Measurements from ENCODE around the gene EIF4B.
"Not testable (repeated sequence)": the region's sequence is repeated elsewhere in the genome, so short reads cannot be mapped to it uniquely, and the experiment has no call there.

The EIF4B gene

GRCh38 chr12:53004178-53004577, 2.1 kb upstream of the EIF4B start:
- no peak for DNase-seq

DNA sequence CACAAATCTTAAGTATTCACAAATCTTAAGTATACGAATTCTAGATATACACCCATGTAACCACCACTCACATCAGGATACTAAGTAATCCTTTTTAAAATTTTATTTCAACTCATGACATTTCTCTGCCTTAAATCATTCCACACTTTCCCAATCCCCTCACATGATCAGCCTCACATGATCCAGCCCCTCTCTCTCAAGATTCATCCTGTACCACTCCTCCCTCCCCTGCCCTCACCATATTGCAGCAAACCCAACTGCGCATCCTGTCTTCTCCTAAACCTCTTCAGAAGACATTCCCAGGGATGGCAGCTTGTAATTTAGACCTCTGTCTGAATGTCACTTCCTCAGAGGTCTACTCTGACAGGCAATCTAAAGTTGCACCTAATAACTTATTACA, 1.7 kb upstream of the EIF4B start:
- no peak for DNase-seq

GRCh38 chr12:53005215-53005985, 856 bp upstream of the EIF4B start:
- DNase-seq: peak in 3 of 14 donors; percentile 18 to 22 (median 21)

DNA sequence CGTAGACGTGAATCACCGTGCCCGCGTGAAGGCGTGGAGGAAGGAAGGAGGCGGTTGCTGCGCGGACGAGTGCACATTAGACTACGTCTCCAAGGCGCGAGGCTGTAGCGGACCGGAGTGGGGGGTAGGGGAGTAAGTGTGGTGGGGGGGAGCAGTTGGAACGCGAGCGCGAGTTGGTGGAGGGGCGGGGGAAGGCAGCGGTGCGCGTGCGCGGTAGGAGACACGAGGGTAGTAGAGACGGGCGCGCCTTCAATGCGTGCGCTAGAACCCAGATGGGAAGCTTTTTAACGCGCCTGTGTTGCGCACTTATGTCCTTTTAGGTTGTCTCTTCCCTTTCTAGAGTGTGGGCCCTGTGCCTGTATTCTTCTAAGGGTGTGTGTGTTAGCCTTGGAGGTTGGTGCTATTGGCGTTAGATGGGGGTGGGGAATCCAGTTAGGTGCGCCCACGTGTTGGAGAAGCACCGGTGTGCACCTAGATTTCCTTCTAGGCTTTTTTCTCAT, 604 bp downstream of the EIF4B start:
- peak in 13 of 14 donors; percentile 5 to 76 (median 61) for DNase-seq

DNA sequence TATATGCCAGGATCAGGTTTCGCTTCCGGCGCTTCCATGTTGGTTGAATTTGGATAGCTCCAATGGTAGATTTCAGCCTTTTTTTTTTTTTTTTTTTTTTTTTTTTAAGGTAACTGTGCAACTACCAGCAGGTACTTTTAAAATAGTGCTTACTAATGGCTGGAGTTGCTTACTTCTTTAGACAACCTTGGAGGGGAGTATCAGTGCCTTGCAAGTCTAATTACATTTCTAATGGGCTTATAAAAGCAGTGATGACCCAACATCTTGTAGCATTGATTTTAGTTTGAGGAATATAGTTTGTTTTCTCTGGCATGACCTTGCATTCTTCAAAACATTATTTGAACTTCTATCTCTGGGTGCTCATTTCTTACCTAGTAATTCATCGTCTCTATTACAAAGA, 1.1 kb downstream of the EIF4B start:
- no peak for DNase-seq

DNA sequence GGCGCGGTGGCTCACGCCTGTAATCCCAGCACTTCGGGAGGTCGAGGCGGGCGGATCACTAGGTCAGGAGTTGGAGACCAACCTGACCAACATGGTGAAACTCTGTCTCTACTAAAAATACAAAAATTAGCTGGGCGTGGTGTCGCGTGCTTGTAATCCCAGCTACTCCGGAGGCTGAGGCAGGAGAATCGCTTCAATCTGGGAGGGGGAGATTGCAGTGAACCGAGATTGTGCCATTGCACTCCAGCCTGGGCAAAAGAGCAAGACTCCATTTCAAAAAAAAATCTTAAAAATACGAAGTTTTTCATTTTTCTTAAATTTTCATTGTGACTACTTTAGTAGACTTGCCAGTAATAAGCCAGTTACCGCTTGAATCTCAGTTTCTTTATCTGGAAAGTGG, 2.5 kb downstream of the EIF4B start:
- DNase-seq: not testable (repeated sequence)

DNA sequence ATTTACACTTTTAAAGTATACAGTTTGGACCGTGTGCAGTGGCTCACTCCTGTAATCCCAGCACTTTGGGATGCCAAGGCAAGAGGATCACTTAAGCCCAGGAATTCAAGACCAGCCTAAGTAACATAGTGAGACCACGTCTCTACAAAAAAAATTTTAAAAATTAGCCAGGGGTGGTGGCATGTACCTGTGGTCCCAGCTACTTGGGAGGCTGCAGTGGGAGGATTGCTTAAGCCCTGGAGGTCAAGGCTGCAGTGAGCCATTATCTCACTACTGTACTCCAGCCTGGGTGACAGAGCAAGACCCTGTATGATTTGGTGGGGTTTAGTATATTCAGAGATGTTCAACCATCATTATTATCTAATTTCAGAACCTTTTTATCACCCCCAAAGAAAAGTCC, 4.7 kb downstream of the EIF4B start:
- no peak for DNase-seq

DNA sequence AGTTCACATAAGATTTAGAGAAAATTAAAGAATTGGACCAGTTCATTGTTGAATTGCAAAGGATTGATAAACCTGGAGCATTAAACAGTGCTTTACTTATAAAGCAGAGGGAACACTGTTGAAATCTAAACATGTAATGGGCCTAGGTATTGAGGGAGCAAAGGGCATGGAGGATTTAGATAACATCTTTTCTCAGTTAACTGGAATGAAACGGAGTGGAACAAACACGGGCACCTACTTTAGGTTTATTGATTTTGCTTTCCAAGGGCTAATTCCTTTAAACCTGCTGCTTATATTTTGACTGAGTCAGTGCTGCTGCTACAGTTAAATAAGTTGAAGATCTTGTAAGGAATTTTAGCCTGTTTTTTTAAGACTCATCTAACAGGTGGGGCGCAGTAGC, 5.6 kb downstream of the EIF4B start:
- DNase-seq: no peak

- DNase-seq: no peak
These were observed 6.7 kb downstream of the EIF4B start for GRCh38 chr12:53012928-53013327.

DNA sequence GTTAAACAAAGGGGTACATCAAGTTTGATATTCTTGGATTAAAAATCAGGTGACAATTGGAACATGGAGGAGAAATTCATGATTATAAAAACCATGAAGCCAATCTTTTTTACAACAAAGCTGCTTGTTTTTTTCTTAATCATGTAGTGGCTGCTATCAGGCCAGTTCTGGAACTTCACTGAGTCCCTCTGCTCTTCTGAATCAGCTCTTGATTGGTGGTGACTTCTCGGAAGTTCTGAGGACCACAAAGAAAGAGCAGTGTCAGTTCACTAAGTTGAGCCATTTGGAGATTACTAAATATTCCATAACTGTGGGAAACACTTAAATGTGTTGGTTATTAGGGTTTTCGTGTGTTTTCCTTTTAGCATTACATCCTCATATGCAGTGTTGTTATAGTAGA, 8.5 kb downstream of the EIF4B start:
- DNase-seq: no peak

DNA sequence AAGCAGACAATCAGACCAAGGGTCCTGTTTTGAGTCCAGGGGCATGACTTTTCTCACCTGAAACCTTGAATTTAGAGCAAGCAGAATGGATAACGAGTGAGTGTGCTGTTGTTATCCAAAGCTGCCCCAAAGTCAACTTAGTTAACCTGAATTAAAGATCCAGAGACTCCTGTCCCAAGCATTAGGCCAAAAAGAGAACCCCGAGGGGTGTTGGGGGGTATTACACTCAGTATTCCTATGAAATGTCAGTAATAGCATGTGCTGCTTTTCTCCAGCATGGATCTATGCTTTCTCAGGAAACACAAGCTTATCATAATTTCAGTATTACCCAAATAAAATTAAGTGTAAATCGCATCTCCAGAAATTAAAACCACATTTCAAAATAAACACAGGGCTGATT, 19.0 kb downstream of the EIF4B start:
- DNase-seq: no peak

DNA sequence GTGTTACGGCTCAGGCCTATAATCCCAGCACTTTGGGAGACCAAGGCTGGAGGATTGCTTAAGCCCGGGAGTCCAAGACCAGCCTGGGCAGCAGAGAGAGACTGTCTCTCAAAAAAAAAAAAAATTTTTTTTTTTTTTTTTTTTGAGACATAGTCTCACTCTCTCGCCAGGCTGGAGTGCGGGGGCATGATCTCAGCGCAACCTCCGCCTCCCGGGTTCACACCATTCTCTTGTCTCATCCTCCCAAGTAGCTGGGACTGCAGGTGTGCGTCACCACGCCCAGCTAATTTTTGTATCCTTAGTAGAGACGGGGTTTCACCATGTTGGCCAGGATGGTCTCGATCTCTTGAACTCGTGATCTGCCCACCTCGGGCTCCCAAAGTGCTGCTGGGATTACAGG, 20.8 kb downstream of the EIF4B start:
- not testable (repeated sequence) for DNase-seq

GRCh38 chr12:53031616-53032015, 25.4 kb downstream of the EIF4B start:
- no peak for DNase-seq

DNA sequence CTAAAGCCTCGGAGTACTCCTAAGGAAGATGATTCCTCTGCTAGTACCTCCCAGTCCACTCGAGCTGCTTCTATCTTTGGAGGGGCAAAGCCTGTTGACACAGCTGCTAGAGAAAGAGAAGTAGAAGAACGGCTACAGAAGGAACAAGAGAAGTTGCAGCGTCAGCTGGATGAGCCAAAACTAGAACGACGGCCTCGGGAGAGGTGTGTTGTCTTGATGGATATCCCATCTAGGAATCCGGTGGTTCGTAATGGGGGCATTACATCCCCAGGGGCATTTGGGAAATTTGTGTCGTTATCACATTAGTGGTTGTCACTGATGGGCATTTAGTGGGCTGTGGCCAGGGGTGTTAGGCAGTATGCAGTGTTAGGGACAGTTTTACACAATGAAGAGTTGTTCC, 27.6 kb downstream of the EIF4B start:
- DNase-seq: not testable (repeated sequence)

GRCh38 chr12:53034459-53034858, 28.2 kb downstream of the EIF4B start:
- no peak for DNase-seq

DNA sequence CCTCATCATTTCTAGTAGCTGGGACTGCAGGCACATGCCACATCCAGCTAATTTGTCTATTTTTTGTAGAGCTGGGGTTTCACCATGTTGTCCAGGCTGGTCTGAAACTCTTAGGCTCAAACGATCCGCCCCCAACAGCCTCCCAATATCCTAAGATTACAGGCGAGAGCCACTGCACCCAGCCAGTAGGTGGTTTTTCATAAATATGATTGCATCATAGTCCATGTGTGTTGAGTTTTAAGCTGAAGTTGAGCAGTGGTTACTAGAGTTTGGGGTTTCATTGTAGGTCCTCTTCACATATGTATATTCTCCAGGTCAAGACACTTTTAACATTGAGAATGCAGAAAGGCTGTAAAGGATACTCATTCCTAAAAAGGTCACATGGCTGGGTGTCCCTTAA, 30.5 kb downstream of the EIF4B start:
- DNase-seq: no peak

GRCh38 chr12:53039851-53040250, 33.6 kb downstream of the EIF4B start:
- no peak for DNase-seq

DNA sequence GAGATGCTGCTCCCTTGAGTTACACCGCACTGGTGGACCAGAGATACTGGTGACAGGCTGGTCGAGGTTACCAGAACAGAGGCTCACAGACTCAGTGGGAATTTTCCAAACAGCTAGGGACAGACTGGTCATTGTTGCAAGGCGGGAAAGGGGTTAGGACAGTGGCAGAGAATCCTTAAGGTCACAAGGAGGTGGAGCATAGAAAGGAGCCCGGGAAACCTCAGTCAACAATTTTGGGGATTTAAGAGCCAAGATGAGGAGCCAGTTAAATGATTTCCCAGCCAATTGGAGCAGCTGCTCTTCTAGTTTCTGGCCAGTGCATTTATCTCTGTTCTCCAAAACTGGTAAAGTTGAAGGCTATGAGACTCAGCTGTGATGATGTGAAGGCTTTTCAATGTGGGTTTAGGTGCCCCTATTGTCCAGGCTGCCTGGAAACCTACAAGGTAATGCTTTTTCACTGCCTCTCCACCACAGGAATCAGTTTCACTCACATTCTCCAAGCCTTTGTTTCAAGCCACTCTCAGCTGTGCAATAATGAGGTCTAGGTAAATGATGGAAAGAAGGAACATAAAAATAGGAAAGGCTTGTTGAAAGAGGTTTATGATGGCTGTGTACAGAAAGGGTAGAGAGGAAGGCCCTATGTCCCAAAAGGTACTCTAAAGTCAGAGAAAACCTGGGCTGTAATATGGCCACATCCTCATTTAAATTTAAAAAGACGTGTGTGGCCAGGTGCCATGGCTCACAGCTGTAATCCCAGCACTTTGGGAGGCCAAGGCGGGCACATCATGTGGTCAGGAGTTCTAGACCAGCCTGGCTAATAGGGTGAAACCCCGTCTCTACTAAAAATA, 36.6 kb downstream of the EIF4B start:
- DNase-seq: peak in 1 of 14 donors; percentile 46

GRCh38 chr12:53044052-53044581, 37.9 kb downstream of the EIF4B start:
- peak in 9 of 14 donors; percentile 39 to 78 (median 64) for DNase-seq

DNA sequence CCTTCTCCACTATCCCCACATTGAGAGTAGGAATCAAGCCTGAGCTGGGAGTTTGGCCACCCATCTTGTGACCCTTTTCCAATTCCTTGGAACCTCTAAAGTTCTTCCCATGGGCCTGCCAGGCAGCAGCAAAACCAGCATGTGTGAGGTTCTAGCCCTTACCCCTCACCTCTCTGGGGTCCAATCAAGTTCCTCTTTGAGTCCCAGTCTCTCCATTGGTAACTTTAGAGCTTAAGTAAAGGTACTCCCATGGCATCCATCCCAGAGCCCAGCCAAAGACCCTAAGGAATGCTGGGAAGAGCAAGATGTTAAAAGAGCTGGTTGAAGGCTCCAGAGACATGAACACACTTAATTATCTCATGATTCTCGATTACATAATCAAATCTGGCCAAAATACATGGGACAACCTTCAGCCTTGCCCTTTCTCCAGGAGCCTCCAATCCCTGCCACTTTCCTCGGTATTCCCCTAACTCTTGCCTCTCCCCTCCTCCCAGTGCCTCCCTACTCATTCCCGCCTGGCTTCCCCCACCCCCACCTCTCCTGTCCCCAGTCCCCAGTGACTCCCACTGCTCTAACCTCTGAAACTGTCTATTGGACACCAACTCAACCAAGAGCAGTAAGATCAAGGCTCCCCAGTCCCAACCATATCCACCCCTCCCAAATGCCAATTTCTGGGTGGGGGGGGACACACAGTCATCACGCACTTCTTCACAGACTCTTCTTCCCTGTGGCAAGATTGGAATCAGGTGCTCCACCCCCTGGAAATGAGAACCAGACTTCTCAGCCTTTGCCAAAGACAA, 38.8 kb downstream of the EIF4B start:
- DNase-seq: no peak

DNA sequence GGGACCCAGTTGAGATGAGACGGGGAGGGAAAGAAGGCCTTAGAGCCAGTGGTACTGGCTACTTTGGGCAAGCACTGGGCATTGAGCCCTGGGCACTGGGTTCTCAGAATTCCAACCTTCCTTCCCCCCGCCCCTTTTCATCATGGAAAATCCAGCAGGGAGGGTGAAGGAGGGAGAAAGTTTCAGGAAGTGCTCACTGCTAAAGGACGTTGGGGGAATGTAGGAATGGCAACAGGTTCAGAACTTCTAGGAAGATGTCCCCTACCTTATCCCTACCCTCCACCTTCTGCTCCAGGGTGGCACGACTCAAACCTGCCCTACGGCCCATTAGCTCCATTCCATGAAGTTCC, 39.4 kb downstream of the EIF4B start:
- no peak for DNase-seq

DNA sequence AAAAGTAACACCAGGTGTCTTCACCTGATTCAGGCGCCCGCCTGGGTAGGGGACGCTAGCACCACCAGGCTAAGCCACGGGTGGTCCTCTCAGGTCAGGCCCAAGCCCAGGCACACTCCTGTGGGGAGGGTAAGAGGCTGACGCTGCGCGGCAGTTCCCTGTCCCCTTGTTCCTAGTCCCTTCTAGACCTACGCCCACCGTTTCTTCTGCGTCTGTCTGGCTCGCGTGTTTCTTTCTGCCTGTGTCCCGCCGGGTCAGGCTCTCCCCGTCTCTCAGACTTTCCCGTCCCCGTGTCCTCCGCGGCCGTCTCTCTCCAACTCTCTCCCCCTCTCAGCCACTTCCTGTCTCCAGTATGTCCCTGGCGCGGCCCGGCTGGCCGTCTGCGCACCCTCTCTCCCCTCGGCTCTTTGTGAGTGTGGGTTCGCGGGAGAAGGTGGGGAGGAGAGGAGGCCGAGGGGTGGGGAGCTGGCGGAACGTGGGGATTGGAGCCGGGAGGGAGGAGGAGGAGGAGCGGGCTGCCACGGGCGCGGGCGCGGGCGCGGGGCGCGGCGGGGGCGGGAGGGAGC, 40.5 kb downstream of the EIF4B start:
- DNase-seq: peak in 12 of 14 donors; percentile 66 to 91 (median 82)
